ENCODE measurements around the gene DHRS7B. TPM values are rescaled to one million over a fixed set of nuclear protein-coding genes. Genes with fewer than 3 reads are reported as not detected.

DHRS7B gene
- total RNA-seq, 1 donor = 15.2 TPM

- H3K4me1 ChIP-seq (ENCODE audit: insufficient read depth, low read length) = no peaks in the 10 kb centered on the region
- no peaks in the 10 kb centered on the region for H4K20me1 ChIP-seq (ENCODE audit: insufficient read depth, low read length)
- H3K27me3 ChIP-seq (ENCODE audit: insufficient read depth, low read length) = no peaks in the 10 kb centered on the region
- no peak overlapping the region for H3K4me3 ChIP-seq (ENCODE audit: insufficient read depth, low read length)
- no peak overlapping the region for H3K27ac ChIP-seq (ENCODE audit: low read depth, low read length)
- H3K79me2 ChIP-seq (ENCODE audit: insufficient read depth, low read length) = no peaks in the 10 kb centered on the region
- H2AFZ ChIP-seq (ENCODE audit: low read length) = no peak overlapping the region
- no peaks in the 10 kb centered on the region for H3K36me3 ChIP-seq (ENCODE audit: insufficient read depth, low read length)
- TF ChIP-seq CTCF (IDR thresholded peaks at IDR 0.05; ENCODE audit: extremely low read depth, low read depth, low read length) = no peak
- no peak overlapping the region for H3K4me2 ChIP-seq (ENCODE audit: insufficient read depth, low read length)
- no peaks in the 10 kb centered on the region for H3K9me3 ChIP-seq (ENCODE audit: low read depth, low read length)
- DNase-seq (ENCODE audit: insufficient read length, low spot score, missing footprints) = no peak
Observed at GRCh38 chr17:21152731-21153130, 26.0 kb downstream of the DHRS7B start.

- H3K27ac ChIP-seq (ENCODE audit: low read depth, low read length) = no peak overlapping the region
- no peak overlapping the region for H3K4me2 ChIP-seq (ENCODE audit: insufficient read depth, low read length)
- no peaks in the 10 kb centered on the region for H3K79me2 ChIP-seq (ENCODE audit: insufficient read depth, low read length)
- H4K20me1 ChIP-seq (ENCODE audit: insufficient read depth, low read length) = no peaks in the 10 kb centered on the region
- no peak for TF ChIP-seq CTCF (IDR thresholded peaks at IDR 0.05; ENCODE audit: extremely low read depth, low read depth, low read length)
- no peaks in the 10 kb centered on the region for H3K27me3 ChIP-seq (ENCODE audit: insufficient read depth, low read length)
- H3K9me3 ChIP-seq (ENCODE audit: low read depth, low read length) = no peaks in the 10 kb centered on the region
- H3K4me3 ChIP-seq (ENCODE audit: insufficient read depth, low read length) = no peak overlapping the region
- peaks cover 17% of the 10 kb centered on the region for H3K4me1 ChIP-seq (ENCODE audit: insufficient read depth, low read length)
- DNase-seq (ENCODE audit: insufficient read length, low spot score, missing footprints) = no peak
- no peaks in the 10 kb centered on the region for H3K36me3 ChIP-seq (ENCODE audit: insufficient read depth, low read length)
- no peak overlapping the region for H2AFZ ChIP-seq (ENCODE audit: low read length)
Observed at GRCh38 chr17:21157586-21158370, 31.0 kb downstream of the DHRS7B start.

DNA sequence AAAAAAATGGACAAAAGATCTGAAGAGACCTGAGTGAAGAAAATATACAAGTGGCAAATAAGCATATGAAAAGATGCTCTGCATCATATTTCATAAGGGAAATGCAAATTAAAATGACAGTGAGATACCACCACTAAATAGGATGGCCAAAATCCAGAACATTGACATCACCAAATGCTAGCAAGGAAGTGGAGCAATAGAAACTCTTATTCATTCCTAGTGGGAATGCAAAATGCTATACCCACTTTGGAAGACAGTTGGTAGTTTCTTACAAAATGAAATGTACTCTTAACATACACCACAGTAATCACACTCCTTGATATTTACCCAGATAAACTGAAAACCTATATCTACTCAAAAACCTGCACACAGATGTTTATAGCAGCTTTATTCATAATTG lies 33.6 kb downstream of the DHRS7B start:
- H3K27ac ChIP-seq (ENCODE audit: low read depth, low read length) = peak overlapping the region; percentile 93
- H2AFZ ChIP-seq (ENCODE audit: low read length) = no peak overlapping the region
- no peak overlapping the region for H3K4me2 ChIP-seq (ENCODE audit: insufficient read depth, low read length)
- H3K9me3 ChIP-seq (ENCODE audit: low read depth, low read length) = no peaks in the 10 kb centered on the region
- no peak for TF ChIP-seq CTCF (IDR thresholded peaks at IDR 0.05; ENCODE audit: extremely low read depth, low read depth, low read length)
- H3K79me2 ChIP-seq (ENCODE audit: insufficient read depth, low read length) = peaks cover 9% of the 10 kb centered on the region
- no peaks in the 10 kb centered on the region for H4K20me1 ChIP-seq (ENCODE audit: insufficient read depth, low read length)
- H3K27me3 ChIP-seq (ENCODE audit: insufficient read depth, low read length) = no peaks in the 10 kb centered on the region
- H3K4me3 ChIP-seq (ENCODE audit: insufficient read depth, low read length) = no peak overlapping the region
- H3K36me3 ChIP-seq (ENCODE audit: insufficient read depth, low read length) = no peaks in the 10 kb centered on the region
- no peak for DNase-seq (ENCODE audit: insufficient read length, low spot score, missing footprints)
- H3K4me1 ChIP-seq (ENCODE audit: insufficient read depth, low read length) = peaks cover 22% of the 10 kb centered on the region

DNA sequence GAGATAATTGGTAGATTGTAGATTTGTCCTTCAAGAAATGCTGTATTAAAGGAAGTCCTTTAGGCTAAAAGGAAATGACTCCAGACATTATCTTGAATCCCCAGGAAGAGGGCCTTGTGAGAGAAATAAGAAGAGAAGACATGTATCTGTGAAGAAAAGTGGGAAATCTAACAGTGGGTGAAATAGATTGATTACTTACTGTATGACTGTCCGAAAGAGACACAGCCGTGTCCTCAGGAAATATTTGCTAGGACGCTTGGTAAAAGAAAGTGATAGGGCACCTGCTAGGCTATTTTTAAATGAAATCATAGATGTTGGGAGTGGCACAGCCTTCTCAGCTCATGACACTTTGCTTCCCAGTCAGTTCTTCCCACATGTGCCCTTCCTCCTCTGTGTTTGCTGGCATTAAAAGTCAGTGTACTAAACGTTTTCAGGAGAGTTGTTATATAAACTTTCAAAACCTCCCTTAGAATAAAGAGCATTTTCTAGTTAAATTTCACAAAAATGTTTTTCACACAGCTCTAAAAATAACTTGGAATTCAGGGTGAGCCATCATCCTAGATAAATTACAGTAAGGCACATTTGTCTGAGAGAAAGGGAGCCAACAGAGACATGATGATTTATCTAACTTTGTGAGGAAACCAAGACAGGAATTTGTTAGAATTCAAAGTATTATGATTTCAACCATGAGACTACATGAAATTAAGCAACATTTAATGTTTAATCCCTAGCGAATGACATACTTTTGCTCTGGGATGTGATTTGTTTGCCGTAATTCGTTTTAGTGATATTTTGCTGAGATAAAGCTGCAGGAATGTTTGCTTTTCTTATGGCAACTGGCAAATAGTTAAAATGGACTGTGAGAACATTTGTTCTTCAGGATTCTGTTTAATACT lies 35.0 kb downstream of the DHRS7B start:
- DNase-seq (ENCODE audit: insufficient read length, low spot score, missing footprints) = peak; percentile 44
- Histone ChIP-seq H3K27me3 (ENCODE audit: insufficient read depth, low read length) (no peaks in the 10 kb centered on the region), H3K9me3 (ENCODE audit: low read depth, low read length) (no peaks in the 10 kb centered on the region), H2AFZ (ENCODE audit: low read length) (peak overlapping the region; percentile 27), H3K4me2 (ENCODE audit: insufficient read depth, low read length) (peak overlapping the region; percentile 70), H3K79me2 (ENCODE audit: insufficient read depth, low read length) (peaks cover 9% of the 10 kb centered on the region), H3K36me3 (ENCODE audit: insufficient read depth, low read length) (no peaks in the 10 kb centered on the region), H4K20me1 (ENCODE audit: insufficient read depth, low read length) (no peaks in the 10 kb centered on the region), H3K27ac (ENCODE audit: low read depth, low read length) (peak overlapping the region; percentile 93), H3K4me3 (ENCODE audit: insufficient read depth, low read length) (peak overlapping the region; percentile 15), H3K4me1 (ENCODE audit: insufficient read depth, low read length) (peaks cover 32% of the 10 kb centered on the region)
- no peak for TF ChIP-seq CTCF (IDR thresholded peaks at IDR 0.05; ENCODE audit: extremely low read depth, low read depth, low read length)
